GM19324 (cell line): ENCODE measurements around the gene TPK1.

Experiments
- ATAC-seq: cut with Tn5 transposase; IDR thresholded peaks from one replicate; pipeline ENCODE4 v1.9.1; 2021; ENCODE audit warnings: mild to moderate bottlenecking, moderate library complexity; ENCODE audit not compliant: unreplicated experiment, low FRiP score

TPK1 gene

DNA sequence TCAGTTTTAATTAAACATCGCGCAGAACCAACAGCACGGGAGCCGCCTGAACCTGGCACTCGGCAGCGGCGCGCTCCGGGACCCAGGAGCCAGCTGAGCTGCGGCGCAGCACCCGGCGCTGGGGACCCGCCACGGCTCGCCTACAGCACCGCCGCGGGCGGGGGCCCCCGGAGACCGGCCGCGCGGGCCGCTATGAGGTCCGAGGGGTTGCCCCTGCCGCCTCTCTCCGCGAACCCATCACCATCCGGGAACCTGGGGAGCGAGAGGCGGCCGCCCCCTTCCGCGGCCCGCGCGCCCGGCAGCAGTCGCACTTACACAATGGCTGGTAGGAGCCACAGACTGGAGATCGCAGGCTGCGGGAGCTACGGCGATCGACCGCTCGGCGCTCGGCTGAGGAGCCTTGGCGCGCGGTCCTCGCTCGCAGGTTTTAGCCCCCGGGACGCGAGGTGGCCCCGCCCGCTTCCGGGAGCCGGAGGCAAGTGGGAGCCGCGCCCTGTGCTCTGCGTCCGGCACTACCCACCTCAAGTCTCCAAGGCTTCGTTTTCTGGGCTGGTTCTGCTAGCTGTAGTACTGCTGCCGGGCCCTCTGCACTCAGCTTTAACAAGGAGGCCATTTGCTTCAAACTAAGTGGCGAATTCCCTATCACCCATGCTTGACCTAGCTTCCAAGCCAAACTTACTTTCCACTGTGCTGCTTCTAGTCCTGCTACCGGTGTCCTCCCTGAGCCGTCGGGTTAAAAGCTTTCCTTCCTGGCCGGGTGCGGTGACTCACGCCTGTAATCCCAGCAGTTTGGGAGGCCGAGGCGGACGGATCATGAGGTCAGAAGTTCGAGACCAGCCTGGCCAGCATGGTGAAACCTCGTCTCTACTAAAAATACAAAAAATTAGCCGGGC, at the start of gene TPK1:
TPK1 (minus strand) TSS at position 402 of the 893 bp plus-strand sequence. CDS start 451 bp downstream, outside the sequence.
- ATAC-seq, result peak; percentile 91

DNA sequence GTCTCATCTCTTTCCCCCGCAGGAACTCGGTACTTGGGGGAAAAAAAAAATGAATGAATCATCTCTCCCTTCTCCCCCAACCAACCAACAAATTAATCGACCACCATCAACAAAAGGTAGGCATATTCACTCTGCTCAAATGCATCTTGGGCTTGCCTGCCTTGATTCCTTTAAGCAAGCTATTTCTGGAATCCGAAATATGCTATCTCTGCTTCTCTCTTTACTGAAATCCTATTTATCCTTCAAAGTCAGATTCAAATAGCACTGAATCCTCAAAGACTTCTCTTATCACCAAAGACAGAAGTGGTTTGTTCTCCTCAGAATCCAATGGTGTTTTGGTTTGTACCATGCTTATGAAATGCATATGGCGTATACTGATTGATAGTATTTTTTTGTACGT, 49.6 kb upstream of the TPK1 start:
- ATAC-seq, result no peak

DNA sequence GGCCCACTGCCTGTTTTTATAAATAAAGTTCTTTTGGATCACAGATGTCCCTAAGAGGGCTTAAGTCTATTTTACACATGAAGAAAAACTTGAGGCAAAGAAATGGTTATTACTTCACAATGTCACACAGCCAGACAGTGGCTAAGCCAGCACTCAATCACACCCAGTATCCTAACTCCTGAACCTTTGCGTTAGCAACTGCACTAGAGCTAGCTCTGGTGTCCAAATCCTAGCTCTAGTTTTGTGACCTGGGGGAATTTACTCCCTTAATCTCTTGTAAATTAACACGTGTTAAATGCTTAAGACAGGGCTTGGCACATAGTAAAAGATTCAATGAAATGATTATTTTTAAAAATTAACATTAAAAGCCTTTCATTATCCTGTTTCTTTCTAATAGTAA, 49.0 kb upstream of the TPK1 start:
- no peak for ATAC-seq

DNA sequence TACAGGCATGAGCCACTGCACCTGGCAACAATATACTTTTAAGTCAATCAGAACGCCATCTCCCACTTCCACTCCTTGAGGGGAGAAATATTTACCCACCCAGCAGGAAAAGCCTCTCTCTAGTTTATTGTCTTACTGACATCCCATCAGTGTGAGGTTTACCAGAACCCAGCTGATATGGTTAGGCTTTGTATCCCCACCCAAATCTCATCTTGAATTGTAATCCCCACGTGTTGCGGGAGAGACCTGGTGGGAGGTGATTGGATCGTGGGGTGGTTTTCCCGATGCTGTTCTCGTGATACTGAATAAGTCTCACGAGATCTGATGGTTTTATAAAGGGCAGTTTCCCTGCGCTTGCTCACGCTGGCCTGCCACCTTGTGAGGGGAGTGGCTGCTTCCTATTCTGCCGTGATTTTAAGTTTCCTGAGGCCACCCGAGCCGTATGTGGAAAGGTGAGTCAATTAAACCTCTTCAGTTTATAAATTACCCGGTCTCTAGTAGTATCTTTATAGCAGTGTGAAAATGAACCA, 37.5 kb upstream of the TPK1 start:
- ATAC-seq, result no peak

DNA sequence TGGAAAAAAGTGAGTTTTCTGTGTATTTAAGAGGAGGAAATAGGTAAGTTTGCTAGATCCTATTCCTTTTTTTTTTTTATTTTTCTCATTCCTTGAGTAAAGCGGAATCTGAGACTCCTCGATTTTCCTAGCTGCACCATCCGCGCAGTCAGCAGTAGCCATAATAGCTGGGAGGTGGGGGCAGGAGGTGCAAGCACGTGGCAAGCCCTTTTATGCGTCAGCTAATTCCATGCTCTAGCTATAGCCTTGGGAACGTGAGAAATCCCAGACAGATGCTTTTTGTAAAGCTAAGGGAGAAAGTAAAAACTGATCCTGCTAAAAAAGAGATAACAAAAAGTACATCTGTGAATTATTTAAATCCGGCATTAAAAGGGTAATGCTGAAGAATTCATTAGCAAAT, 33.2 kb upstream of the TPK1 start:
- no peak for ATAC-seq

DNA sequence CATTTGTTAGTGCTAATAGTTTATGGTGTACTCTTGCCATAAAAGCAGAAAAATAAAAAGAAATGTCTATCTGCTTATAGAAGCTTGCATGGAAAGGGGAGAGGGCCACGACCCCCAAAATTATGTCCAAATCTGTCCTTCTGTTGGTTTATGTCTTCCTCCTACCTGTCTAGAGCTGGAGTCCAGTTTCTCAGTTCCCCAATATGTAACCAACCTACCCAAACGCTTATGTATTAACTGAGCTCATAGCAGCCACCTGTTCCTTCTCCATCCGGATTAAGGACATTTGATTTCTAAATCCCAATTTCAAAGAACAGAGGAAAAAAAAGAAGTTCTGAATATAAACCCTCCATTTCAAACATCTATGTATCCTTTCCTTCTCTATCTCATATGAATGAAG, 30.3 kb upstream of the TPK1 start:
- ATAC-seq, result no peak

DNA sequence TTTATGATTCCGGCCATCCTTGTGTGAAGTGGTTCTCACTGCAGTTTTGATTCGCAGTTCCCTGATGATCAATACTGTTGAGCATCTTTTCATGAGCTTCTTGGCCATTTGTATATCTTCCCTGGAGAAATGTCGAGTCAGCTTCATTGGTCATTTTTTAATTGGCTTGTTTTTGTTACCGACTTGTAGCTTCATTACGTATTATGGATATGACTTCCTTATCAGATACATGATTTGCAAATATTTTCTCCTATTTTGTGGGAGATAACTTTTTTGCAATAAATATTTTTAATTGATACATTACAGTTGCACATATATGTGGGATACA, 27.4 kb upstream of the TPK1 start:
- no peak for ATAC-seq

DNA sequence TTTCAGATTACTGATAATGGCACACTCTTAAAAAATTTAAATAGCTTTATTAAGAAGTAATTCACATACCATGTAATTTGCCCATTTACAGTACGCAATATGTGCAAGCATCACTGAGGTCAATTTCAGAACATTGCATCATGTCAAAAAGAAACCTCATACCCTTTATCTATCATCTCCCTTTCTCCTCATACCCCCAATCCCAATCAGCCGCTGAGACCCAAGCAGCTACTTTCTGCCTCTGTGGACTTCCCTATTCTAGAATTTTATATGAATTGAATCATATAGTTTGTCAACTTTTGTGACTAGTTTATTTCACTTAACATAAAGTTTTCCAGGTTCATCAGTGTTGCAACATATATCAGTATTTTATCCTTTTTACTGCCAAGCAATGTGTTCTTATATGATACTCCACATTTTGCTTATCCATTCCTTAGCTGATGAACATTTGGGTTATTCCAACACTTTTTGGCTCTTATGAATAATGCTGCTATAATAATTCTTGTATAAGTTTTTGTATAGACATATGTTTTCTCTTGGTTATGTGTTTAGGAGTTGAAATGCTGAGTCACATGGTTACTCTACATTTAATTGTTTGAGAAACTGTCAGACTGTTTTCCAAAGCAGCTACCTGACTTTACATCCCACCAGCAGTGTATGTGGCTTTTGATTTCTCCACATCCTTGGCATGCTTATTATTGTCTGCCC, 26.9 kb upstream of the TPK1 start:
- ATAC-seq, result no peak

DNA sequence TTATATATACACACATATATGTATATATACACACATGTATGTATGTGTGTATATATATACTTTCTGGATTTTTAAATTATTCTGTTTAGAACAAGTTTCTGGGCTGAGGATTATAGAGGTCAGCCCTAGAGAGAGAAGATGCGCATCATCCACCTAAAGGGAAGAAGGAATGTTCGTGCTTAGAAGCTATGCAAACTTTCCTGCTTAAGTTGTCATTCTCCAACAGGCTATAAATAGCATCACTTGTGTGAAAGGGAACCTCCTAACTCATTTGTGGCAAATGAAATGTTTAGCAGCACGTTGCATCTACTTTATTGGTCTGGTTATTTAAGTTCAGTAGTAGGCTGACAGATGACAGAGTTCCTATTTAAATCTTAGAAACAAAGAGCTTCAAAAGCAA, 23.9 kb upstream of the TPK1 start:
- no peak for ATAC-seq

DNA sequence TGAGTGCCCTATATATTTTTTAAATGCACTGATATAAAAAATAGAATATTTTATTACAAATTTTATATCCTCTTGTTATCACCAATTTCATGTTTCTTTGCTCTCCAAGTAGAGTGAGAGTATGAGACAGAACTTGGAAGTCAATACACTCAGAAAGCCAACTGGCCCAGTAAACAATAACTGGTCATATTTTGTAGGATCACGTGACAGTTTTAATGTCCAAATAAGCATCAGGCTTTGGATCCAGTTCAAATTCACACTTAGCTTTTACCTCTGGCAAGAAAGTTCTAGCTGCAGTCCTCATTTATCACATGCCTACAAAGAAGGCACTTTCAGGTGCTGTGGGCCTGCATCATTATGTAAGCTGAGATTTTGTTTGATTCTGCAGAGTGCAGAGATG, 21.6 kb upstream of the TPK1 start:
- no peak for ATAC-seq

DNA sequence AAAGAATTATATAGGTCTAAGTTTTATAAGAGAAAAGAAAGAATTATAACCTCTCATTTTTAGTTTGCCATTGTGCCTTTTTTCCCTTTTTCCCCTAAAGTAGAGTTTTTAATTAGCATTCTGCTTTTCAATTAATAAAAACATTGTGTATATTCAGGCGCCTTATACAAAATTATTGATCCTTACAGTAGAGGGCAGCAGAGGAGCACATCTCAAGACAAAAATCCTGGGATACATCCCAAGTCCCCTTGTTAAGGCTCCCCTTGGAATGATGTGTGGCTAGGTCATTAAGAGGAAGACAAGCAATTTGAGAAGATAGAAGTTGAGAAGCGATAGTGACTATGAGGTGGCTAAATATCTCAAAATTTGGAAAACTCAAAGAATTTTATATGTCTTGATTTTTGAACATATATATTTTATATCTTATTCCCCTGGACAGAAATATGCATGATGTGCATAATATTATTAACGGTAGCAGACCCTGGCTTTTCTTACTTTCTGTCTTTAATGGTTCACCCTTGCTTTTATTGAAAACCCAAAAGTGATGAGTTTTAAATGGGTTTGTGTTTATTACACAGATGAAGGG, 19.1 kb upstream of the TPK1 start:
- ATAC-seq, result no peak

DNA sequence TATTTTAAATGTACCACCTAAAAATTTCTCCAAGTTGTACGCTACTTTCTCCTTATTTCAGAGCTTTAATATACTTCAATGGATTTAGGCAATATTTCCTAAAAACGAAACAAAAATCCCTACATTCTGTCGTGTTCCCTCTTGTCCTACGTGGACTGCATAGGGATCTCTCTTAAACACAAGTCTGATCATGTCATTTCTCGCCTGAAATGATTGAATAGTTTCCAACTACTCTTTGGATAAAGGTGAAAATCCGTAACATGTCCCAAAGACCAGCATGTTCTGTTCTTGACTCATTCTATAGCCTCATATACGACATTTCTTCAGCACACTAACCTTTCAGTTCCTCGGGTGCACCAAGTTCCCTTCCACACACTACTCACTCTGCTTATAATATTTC, 17.7 kb upstream of the TPK1 start:
- ATAC-seq, result no peak

DNA sequence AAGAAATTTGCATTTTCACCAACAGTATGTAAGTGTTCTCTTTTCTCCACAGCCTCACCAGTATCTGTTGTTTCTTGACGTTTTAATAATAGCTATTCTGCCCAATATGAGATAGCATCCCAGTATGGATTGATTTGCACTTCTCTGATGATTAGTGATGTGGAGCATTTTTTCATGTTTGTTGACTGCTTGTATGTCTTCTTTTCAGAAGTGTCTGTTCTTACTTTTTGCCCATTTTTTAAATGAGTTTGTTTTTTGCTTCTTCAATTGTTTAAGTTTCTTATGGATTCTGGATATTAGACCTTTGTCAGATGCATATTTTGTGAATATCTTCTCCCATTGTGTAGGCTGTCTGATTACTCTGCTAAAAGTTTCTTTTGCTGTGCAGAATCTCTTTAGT, 12.2 kb upstream of the TPK1 start:
- ATAC-seq, result no peak

DNA sequence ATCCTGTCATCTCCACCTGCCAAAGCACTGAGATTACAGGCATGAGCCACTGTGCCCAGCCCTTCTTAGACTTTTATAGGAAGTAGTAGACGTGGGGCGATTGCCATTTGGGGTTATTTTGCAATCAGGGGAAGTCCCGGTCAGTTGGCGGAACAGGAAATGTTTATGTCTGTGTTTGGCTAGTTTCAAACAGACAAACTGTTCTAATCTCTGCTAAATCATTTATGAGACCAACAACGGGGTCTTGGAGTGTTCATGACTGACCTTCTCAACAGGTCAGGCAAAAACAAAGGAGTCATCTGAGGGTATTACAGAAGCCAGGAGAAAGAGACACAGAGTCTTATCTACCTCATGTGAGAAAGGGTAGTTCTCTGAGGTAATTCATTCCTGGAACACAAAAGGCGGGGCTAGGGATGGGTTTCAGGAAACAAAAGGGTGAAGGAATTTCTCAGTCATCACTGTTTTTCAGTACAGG, 6.6 kb upstream of the TPK1 start:
- peak; percentile 90 for ATAC-seq

DNA sequence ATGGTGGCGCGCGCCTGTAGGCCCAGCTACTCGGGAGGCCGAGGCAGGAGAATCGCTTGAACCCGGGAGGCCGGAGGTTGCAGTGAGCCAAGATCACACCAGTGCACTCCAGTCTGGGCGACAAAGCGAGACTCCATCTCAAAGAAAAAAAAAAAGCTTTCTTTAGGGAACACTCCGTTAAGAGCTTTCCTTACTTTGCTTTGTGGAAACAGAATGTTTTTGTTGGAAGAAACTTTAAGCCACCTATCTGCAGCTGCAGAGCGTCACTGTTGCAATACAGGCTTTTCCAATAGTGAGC, 641 bp upstream of the TPK1 start:
- ATAC-seq, result no peak

DNA sequence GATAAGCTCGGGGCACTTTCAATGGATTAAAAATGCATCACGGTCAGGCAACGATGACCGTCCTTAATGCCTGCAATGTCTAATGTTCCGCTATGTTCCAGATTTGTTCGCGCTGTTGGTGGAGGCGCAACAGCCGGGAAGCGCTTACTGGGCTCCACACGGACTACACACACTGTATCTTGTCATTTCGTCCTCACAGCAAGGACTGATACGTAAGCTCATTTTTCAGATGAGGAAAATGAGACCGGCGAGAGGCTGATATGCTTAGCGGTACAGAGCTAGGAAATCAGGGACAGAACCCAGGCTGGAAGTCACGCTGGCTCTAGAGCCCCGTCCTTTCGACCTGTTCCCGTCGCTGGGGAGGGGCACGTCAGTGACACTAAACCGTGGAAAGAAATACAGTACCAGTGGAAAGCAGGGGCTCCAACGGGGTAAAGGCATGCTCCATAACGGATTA, 670 bp downstream of the TPK1 start:
- ATAC-seq, result peak; percentile 39

DNA sequence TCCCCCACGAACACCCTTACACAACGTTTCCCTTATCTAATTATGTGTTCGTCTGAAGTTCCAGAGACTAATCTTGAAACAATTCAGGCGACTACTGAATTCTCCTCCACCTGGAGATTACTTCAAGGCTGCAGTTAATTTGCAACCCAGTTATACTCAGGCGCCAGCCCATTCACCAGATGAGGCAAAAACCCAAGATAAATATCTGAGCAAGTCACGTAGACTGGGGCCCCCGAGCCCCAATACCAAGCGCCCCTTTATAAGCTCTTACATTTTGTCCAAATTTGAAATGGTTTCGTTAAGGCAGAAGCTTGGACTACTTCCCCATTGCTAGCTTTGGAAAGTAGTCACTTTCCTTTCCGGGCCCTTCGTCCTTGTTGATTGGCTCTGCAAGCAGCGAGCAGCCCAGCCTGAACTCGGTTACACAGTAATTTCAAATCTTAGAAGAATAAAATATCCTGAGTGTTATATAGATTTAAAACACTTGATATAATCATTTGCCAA, 1.2 kb downstream of the TPK1 start:
- peak; percentile 30 for ATAC-seq

DNA sequence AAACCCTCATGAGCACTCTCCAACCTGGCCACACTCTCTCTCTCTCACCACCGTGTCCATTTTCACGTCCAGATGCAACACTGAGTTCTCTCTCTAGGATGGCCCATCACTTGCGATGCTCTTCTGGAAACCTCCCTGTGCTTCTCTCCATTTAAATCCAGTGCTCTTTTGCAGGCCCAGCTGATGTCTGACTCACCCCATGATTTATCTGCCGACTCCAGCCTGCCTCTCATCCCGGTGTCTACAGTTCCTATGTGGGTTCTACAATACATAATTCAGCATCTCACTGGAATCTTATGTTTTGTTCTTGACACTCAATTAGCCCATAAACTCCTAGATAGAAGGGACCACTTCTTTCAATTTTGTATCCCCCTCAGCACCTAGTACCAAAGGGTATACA, 5.0 kb downstream of the TPK1 start:
- ATAC-seq, result no peak

DNA sequence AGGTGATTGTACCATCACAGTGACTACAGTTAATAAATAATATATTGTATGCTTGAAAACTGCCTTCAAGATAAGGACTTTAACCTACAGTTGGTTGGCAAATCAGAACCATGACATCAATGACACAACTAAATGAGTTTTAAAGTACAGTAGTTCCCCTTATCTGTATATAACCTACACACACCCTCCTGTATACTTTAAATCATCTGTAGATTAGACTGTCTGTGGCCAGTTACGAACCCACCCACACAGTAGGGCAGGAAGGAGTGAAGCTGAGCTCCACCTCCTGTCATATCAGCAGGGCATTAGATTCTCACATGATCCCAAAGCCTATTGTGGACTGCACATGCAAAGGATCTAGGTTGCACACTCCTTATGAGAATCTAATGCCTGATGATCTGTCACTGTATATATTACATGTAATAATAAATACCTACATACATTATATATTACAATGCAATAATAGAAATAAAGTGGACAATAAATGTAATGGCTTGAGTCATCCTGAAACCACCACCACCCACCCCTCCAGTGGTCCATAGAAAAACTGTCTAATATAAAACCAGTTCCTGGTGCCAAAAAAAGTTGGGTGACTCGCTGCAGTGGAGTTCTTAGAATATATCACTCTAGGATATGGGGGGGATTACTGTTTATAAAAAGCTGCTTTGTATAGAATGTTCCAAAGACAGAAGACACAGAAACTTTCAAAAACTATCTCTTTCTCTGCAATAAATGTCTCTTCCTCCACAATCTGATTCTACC, 5.6 kb downstream of the TPK1 start:
- no peak for ATAC-seq

DNA sequence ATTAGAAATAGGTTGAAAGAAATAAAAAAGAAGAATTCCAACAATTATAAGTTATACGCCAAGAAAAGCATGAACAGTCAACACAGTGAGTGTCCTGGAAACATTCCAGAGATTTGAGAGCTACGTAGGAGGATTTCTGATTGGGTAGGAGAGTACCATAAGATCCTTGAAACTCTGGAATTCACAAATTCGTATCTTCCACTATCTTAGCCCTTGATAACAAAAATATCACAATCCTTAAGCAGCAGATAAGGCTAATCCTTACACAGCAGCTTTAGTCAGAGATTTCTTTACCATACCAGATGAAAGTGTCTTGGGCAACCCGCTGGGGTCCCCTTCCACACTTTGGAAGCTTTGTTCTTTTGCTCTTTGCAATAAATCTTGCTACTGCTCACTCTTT, 8.2 kb downstream of the TPK1 start:
- no peak for ATAC-seq

DNA sequence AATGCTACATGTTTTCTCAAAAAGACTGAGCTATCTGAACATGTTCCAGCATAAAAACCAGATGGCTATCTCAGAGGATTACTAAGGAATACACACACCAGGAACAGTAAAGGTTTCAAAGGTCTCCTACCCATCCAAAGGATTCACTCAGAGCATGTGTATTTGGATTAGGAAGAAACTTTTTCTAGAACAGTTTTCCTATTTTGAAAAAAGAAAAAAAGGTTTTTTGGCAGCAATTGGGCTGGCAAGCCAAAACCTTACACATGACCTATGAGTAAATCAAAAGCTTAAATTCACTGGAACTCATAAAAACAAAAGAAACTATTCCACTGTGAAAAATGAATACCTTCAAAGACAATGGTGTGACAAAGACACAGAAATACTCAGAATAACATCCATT, 9.6 kb downstream of the TPK1 start:
- no peak for ATAC-seq
